GM19324 (cell line): Measurements from ENCODE around the gene ST6GAL2.

Experiments used
- ATAC-seq: cut with Tn5 transposase; IDR thresholded peaks from one replicate; pipeline ENCODE4 v1.9.1; 2021; ENCODE audit warnings: mild to moderate bottlenecking, moderate library complexity; ENCODE audit not compliant: unreplicated experiment, low FRiP score

The ST6GAL2 gene

DNA sequence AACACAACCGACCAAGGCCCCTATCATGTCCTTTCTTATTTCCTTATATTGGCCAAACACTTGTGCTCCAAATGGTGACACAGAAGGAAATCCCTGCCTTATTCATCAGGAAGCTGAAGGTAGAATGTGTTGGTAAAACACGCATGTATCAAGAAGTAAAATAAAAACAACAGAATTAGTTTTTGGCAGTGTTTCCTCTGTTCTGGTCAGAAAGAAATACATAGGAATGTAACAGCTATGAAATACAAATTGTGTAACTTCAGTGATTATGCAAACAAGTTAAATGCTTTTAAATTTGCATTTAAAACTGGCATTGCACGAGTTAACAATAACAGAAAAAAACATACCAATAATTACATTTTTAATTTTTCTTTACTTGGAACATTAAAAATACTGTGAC, 19.3 kb downstream of the ST6GAL2 start:
- ATAC-seq = no peak

DNA sequence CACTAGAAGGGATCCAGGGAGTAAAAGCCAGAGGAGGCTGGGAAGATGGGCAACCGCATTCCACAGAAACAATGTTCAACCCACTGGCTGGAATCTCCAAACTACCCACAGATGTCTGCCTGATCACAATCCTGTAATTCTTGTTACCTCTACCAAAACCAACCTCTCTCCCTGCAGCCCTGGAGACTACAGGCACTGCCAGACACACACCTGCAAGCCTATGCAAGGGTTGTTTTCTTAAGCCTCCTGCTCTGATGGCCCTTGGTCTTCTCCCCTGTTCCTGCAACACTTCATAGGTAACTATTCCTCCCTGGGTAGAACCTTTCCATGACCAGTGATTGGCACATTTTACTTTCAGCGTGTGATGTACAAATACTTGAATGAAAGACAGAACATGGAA, 21.9 kb downstream of the ST6GAL2 start:
- no peak for ATAC-seq

DNA sequence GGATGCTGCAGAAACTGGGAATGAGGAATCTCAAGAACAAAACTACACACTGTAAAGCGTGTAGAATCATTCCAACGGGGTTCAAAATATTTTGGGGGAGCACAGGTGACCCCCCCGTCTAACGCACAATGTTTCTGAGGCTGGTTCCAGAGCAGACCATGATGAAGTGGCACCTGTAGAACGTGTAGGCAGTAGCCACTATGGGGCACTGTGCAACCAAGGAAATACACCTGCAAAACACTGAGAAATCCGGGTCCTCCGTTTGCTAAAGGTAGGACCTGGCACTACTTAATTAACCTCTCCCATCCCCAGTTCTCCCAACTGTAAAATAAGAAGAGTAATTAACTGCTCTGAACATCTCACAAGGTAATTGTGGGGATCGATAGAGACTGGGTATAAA, 22.6 kb downstream of the ST6GAL2 start:
- no peak for ATAC-seq

DNA sequence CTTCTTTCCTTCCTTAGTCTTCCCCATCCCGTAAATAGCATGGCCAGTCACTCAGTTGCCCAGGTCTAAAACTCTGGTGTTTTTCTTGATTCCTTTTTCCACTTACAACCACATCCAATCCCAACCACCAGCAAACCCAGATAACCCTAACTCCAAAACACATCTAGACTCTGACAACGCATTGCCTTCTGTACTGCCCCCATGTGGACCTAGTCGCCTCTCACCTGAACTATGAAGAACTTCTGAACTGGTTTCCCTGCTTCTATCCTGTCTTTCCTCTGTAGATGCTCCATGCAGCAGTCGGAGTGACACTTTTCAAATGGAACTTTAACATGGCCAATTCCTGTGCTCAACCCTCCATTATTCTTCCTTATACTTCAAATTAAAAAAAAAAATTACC, 26.5 kb downstream of the ST6GAL2 start:
- ATAC-seq = no peak

DNA sequence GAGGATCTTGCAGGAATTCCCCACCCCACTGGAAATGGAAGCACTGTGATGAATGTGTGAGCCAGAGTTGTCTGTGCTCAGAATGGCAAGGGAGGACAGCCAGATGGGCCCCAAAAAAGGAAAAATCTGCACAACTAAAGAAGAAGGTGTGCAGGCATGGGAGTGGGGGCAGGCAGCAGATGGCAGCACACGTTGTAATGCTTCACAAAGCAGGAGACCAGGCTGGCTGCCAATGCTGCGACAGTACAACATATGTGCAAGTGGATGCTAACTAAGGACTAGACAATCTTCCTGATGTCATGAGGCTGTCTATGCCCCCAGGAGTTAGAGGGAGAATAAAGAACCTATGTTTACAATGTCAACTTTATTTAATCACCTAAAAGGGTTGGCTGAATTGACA, 27.2 kb downstream of the ST6GAL2 start:
- no peak for ATAC-seq

DNA sequence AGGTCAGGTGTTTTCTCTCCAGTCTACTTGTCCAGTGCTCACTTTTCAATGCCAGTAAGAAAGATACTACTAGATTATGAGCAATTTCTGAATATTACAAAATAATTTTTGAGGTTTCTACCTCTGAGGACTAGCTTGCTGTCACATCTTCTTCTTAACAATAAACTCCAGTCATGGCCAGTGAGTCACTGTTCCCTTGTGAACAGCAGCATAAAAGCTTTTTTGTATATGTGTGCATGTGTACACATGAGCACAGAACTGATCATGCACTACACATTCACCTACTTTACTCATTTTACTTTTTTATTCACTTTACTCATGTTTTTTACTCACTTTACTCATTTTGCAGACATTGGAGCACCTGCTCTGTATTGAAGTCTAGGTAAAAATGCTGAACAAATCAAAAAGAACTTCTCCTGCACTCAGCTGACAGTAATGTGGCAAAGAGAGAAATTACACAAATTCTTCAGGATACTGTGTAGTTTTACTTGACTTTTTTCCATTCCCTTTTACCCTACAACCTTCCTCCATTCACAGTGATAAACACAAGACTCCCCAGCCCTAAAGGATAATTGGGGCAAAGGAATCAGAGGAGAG, 28.0 kb downstream of the ST6GAL2 start:
- ATAC-seq = no peak

DNA sequence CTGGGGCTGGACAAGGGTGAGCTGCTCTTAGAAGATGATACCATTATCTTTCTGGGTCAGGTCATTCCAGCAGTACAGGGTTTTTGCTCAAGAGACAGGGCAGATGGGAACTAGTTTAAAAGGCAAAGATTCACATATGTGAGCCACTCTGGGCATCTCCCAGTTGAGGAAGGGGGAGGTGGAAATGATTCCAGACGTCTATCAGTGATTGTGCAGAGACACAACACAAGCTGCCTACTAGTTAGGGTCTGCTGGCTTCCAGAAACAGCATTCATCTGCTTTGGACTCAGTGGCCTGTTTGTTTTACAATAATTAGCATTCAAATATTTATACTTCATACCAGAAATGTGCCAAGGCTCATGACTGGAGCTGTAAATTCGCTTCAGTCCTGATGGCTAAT, 32.3 kb downstream of the ST6GAL2 start:
- ATAC-seq = no peak

DNA sequence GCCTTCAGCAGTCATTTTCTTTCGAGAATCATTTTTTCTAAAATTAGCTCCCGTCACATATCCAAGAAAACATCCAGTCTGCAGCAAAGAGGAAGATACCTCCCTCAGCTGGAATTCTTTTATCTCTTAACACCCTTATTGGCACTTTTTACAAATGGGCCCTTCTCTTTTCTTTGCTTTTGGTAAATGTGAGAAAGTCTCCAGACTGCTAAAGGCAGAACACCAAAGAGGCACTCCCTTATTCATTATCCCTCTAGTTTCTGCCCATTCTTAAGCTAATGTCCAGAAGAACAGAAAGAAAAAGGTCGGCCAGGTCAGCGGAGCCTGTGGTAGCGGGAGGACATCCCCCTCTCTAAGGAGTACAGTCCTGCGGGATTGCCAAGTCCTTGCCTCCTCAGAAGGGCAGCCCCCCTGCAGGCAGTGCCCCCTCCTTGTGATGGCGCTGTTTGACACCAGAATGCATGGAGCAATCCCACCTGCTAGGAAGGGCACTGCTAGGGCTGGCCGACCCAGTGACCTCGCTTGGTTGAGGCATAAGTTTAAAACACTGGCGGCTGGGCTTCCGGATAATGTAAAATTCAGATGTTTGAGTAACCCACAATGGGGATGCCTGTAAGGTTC, 34.0 kb downstream of the ST6GAL2 start:
- no peak for ATAC-seq

DNA sequence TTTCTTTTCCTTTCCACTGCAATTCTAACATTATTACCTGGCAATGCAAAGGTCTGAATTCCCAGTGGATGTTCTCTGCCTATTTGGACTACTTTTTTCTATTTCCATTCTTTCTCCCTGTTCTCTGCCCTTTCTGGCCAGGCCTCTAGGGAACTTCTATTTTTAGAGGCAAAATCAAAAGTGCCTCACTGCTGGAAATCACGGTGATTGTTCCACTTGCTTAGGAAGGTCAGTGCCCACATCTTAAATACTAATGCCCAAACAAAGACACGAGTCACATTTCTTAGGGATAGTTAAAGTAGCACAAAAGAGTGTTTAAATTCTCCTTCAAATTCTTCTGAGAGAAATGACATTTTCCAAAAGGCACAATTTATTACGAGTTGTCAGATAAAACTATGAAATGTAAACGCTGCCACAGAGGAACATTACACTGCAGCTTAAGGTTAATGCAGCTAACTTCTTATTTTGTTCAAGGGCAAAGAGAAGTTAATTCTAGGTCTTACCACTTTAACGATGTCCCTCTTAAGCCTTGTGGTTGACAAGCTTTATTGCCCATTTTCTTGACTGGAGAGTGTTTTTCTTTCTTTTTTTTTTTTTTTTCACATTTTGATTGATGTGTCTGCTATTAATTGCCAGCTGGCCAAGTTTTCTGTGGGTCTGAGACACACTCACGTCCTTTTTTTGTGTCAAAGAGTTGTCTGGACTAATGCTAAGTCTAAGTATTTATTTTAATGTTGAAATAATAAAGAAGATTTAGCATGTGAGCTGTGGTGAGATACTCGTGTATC, 34.7 kb downstream of the ST6GAL2 start:
- no peak for ATAC-seq

DNA sequence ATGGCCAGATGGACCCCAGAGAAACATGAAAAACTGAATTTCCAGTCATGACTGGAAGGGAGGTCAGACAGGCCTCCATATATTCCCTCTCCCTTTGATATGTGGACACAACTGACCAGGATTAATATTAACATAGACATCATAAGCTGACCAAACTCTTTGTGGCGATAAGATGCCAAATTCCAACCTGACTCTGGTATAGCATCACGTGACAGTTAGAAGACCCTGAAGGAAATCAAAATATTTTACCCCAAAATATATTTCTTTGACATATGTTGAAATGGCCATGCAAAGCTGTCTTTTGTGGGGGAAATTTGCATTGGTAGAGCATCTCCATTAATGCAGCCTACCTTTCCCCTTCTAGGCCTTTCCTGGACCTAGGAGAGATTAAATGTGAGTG, 36.7 kb downstream of the ST6GAL2 start:
- ATAC-seq = no peak

DNA sequence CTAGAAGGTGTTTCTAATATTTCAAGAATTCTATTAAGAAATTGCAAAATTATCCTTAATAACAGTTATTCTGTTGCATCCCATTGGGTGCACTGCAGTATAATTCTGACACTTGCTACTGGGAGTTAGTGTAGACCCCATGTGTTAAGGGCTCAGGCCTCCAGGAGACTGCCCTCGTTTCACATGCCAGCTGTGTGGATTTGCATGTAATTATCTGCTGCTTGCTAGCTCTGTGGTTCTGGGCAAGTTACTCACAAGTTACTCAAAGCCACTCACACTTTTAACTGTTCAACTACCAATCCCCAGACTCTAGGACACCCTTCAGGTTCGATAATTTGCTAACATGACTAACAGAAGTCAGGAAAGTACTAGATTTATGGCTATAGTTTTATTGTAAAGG, 38.6 kb downstream of the ST6GAL2 start:
- no peak for ATAC-seq

DNA sequence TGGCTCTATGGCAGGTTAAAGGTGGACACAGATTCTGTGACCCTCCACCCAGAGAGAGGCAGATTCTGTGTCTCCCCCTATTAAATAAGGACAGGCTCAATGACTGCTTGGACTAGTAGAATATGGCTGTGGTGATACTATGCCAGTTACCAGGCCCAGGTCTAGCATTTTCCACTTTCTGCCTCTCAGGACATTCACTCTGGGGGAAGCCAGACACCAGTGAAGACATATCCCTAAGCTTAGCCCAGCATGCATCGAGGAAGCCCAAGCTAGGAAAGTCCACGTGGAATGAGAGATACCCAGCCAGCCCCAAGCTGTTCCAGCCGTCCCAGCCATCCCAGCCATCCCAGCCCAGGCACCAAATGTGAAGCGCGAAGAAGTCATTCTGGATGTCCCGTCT, 40.3 kb downstream of the ST6GAL2 start:
- ATAC-seq = no peak

DNA sequence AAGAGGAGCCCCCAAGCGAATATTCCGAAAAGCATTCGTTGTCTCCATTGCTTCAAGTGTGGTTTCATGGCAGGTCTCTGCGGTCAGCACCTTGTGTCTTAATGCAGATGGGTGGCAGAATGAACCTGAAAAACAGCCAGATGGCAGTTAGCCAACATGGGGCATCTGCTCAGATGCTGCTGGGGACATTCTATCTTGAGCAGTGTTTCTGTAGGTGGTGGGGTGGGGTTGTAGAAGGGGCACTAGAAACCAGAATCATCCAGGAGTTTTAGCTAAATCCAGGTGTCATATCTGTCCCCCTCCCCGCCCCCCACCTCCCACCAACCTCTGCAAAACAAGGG, 42.1 kb downstream of the ST6GAL2 start:
- no peak for ATAC-seq

DNA sequence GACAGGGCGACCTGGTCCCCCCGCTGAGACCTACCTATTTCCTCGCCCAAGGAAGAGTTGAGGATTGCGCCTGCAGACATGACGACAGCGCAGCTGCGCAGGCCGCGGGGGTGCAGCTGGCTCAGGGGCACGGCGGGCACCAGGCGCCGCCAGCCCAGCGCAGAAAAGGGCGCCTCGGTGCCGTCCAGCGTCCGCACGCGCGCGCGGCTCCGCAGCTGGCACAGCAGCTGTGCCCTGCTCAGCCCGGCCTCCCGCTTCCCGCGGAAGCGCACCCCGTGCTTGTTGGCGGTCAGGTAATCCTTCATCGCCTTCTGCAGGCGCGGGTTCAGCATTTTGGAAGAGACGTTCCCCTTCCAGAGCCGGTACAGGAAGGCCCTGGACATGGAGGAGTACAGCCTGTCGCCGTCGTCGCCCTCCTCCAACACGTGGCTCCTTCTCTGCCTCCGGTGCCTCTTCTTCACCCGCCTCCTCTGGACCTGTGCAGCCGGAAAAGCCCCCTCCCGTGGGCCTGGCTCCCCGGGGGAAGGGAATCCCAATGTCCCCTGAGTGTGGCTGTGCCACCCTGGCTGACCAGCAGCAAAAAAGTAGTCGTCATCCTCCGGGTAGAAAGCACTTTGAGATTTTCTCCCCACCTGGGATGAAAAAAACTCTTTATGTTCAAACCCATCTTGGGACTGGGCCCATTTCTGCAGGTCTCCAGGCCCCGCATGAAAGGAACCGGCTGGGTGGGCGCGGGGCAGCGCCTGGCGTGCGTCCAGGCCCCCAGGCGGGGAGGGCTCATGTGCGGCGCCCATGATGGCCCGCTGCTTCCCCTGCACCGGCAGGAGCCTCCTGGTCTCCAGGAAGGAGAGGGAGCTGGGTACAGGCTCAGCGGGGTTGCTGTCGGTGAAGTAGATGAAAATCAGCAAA, 42.7 kb downstream of the ST6GAL2 start:
- ATAC-seq = no peak

DNA sequence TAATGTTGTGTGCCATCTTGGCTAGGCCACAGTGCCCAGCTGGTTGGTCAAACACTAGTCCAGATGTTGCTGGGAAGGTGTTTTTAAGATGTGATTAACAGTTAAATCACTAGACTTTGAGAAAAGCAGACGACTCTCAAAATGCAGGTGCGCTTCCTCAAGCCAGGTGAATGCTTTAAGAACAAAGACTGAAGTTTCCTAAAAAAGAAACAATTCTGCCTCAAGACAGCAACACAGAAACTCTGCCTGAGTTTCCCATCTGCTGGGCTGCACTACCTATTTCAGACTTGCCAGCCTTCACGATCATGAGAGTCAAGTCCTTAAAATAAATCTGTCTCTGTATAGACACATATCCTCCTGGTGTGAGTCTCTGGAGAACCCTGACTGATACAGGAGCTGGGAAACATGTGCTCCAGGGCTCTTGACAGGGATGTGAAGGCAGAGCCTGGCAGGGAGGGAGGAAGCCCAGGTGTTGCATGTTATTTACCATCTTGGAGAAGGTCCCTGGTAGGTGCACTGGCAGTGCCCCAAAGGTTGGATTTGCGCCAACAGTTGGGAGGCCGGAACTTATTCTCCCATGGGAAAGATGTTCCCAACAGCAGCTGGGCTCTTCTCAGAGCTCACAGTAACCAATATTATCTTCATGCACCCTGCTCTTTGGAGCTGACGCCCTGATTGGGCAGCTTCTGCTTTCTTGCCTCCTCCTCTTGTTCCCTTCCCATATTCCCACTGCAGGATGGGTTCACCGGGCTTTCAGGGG, 43.9 kb downstream of the ST6GAL2 start:
- ATAC-seq = no peak

DNA sequence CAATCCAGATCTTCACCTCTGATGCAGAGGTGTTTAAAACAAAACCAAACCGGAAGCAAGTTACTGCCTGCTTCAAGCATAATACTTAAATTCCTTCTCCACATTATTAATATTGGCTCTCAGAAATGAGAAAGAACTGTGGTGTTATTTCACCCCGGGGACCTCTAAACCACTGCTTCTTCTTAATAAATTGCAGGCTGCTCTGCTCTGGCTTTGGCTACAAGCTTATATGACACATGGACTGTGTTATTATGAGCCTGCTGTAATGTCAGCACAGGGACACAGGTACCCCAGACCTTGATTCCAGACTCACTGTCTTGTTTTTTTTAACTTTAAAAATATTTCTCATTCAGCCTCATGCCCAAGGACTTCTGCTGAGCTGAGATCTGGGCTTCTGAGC, 45.1 kb downstream of the ST6GAL2 start:
- ATAC-seq = no peak

DNA sequence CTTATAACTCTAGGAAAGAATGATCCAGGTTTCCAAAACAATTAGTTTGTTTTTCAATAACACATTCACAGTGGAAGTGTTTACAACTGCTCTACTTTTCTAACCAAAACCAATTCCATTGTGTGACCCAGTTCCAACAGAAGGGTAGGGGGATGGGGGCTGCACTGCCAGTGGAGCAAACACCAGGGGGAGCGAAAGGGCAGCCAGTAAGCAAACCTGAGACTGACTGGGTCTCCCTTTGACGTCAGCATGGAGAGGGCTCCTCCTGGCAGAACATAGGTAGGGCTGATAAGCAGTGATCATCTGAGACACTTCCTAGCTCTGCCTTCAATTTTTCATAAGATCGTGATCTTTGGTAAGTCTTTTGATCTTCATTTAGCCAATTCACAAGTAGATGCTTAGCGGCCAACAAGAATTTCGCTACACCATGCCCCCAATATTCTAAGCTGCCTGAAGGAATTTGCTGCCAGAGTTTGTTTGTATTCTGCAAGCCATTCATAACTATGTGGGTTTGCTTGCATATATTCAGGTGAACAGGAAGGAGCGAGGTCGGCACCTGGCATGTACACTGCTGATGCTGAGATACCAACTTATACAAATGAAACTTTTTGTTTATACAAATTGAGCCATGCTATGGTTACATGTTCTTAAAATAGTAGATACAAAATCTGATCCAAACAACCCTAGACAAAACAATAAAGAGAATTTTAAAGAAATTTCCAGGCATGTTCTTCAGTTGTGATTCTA, 45.9 kb downstream of the ST6GAL2 start:
- ATAC-seq = no peak

DNA sequence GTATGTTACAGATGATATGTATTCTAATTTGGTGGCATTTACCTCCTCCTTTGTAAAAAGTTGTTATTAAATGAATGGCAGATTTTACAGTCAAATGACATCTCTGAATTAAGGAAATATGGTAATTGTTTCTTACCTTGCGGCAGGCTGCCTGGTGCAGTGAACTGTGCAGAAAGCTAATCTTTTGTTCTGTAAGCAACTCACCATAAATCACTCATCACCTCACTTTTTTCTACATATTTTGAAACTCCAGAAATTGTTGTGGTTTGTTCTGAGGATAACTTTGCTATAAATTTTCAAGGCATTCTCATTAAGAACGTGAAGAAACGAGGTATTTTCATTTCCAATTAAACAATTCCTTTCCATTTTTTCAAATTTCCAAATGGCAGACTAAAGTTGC, 52.7 kb downstream of the ST6GAL2 start:
- ATAC-seq = no peak

DNA sequence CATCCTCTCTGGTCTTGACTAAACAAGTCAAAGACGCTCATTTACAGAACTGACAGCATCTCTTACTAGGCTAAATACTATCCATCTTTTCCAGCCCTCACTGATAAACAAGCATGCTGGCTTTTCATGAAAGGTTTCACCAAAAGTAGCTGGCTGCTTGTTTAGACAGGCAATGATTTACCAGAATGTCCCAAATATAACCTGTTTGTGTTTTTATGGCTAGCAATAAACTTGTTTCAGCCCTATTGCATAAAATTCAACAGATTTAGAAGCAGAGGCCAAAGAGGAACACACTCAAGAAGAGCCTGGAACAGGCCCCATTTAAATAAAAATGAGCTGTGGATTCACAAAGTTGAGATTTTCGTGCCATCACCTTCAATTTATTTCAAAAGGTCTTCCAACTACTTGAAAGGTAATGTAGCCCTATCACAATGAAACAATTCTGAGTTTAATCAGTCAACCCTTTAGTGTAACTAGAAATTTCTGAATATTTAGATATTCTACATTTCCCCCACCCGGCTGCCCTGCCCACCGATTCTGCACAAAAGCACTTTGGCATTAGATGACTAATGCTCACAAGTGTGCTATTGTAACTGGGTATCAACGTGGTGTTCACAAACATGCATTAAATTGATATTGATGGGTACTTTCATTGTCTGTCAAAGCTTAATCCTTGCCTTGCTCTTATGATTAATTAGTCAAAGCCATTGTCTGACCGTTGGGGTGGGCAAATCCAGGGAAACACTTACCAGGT, 54.0 kb downstream of the ST6GAL2 start:
- no peak for ATAC-seq
